GM12865 (cell line): ENCODE data around the gene FUCA2.
"Not testable (repeated sequence)": the region's sequence is repeated elsewhere in the genome, so short reads cannot be mapped to it uniquely, and the experiment has no call there.

Experiments used
- DNase-seq: peaks from one replicate; pipeline ENCODE4 v3.0.0; 2010; ENCODE audit warnings: low read depth
- H3K4me3 ChIP-seq: 2 replicates; pipeline ENCODE4 v1.5.1; 2011; ENCODE audit warnings: mild to moderate bottlenecking, low read depth, low read length, control low read depth
- CTCF ChIP-seq: IDR thresholded peaks from 2 replicates; pipeline ENCODE4 v1.5.1; 2011; ENCODE audit warnings: low read length, control low read depth, low read depth, inconsistent platforms; ENCODE audit not compliant: insufficient read depth; ENCODE audit errors: missing control alignments

Gene FUCA2

DNA sequence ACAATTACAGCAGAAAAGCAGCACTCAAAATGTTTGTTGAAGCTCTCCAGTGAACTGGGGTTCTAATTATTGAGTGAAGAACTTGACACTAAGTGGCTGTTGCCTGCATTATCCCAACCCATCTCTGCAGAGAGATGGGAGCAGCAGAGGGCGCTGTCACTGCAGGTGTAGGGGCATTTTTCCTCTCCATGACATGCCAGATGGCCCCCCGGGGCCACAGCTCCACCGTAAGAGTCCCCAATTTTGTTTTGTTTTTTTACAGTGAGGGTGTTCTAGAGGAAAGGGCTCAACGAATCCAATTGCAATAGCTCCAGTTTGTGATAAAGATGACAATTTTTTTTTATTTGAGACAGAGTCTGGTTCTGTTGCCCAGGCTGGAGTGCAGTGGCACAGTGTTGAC is 1.9 kb upstream of the FUCA2 start:
- DNase-seq, result peak; percentile 51
- peak; percentile 63 for TF ChIP-seq CTCF
- no peak overlapping the region for H3K4me3 ChIP-seq

- not testable (repeated sequence) for DNase-seq
- H3K4me3 ChIP-seq, result peak overlapping the region; percentile 76
These were observed 1.2 kb downstream of the FUCA2 start for GRCh38 chr6:143510326-143510725.

- TF ChIP-seq CTCF, result no peak
- peak; percentile 18 for DNase-seq
- H3K4me3 ChIP-seq, result no peak overlapping the region
These were observed 4.0 kb downstream of the FUCA2 start for GRCh38 chr6:143507358-143508145.

DNA sequence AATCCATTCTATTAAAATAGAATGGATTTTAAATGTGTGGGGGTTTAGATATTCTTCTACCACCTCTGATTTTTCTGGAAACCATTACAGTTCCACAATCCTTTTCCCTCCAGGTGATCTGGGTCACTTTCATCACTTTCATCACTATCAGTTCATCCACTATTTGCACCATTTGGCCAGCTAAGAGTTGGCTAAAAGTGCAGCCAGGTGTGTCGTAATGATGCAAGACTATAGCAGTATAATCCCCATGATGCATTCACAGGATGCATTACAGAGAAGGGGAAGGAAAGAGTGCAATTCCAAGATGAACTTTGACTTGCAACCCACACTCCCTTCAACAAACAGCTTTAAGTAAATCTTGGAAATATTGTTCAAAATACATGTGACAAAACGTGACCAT is 4.9 kb downstream of the FUCA2 start:
- TF ChIP-seq CTCF, result no peak
- no peak overlapping the region for H3K4me3 ChIP-seq
- DNase-seq, result no peak

DNA sequence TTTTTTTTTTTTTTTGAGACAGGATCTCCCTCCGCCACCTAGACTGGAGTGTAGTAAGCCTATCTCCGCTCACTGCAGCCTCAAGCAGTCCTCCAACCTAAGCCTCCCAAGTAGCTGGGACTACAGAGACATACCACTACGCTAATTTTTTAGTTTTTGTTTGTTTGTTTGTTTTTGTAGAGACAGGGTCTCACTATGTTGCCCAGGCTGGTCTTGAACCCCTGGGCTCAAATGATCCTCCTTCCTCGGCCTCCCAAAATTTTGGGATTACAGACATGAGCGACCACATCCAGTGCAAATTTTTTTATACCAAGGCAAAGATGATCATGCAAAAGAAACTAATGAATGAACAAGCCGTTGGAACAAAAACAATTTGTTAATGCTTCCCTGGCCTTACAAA is 5.3 kb downstream of the FUCA2 start:
- no peak overlapping the region for H3K4me3 ChIP-seq
- DNase-seq, result no peak
- TF ChIP-seq CTCF, result no peak

GRCh38 chr6:143505537-143505936 is 6.0 kb downstream of the FUCA2 start:
- DNase-seq, result no peak
- H3K4me3 ChIP-seq, result no peak overlapping the region
- TF ChIP-seq CTCF, result no peak

DNA sequence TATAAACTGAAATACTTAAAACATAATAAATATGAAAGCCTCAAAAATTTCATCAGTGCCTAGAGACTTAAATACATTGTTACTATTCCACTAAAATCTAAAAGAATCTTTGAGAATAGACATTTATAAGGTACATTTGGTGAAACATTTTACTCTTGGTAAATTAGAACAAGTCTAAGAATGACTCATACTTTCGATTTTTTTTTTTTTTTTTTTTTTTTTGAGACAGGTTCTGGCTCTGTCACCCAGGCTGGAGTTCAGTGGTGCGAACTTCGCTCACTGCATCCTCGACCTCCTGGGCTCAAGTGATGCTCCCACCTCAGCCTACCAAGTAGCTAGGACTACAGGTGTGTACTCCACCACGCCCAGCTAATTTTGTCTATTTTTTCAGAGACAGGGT is 6.4 kb downstream of the FUCA2 start:
- no peak for TF ChIP-seq CTCF
- H3K4me3 ChIP-seq, result no peak overlapping the region
- no peak for DNase-seq
